Activated CD4-positive, alpha-beta T cell treated with anti-CD3 and anti-CD28 coated beads for 36 hours (primary cell): ENCODE results near the gene TEX261. TPM values are rescaled to one million over a fixed set of nuclear protein-coding genes. Genes with fewer than 3 reads are reported as not detected.

Experiments
- ATAC-seq: fragments of 200-7000 bp; cut with Tn5 transposase; one replicate; pipeline ENCODE4 v1.10.0; 2021; ENCODE audit warnings: mild to moderate bottlenecking, moderate library complexity
- CTCF ChIA-PET: fragments of 350-600 bp; sonication (Branson Sonifier 250); formaldehyde crosslinking; loops from one replicate; lab custom pipeline; 2021; ENCODE audit warnings: antibody characterized with exemption; lab: Charles Lee
- POLR2A ChIA-PET: fragments of 350-600 bp; sonication (Branson Sonifier 250); formaldehyde crosslinking; loops from one replicate; lab custom pipeline; 2021; ENCODE audit warnings: antibody characterized with exemption, inconsistent platforms; lab: Charles Lee
- DNase-seq: peaks from one replicate; pipeline ENCODE4 v3.0.0-alpha.2; 2020
- H3K27ac Mint-ChIP-seq: one replicate; pipeline ENCODE4 v1.8.0; 2021; ENCODE audit warnings: mixed read lengths
- H3K27me3 Mint-ChIP-seq: one replicate; pipeline ENCODE4 v1.8.0; 2021; ENCODE audit warnings: mixed read lengths
- H3K36me3 Mint-ChIP-seq: one replicate; pipeline ENCODE4 v1.8.0; 2021; ENCODE audit warnings: low read depth, mixed read lengths
- H3K4me1 Mint-ChIP-seq: one replicate; pipeline ENCODE4 v1.8.0; 2021; ENCODE audit warnings: mixed read lengths
- H3K4me3 Mint-ChIP-seq: one replicate; pipeline ENCODE4 v1.8.0; 2021; ENCODE audit warnings: mild to moderate bottlenecking, moderate library complexity, mixed read lengths
- H3K9me3 Mint-ChIP-seq: one replicate; pipeline ENCODE4 v1.8.0; 2021; ENCODE audit warnings: low read depth, mixed read lengths
- intact Hi-C, 2 experiments: fragments of 100-400 bp; cut with DNase I in 1 of 2; cut with micrococcal nuclease in 1 of 2; formaldehyde crosslinking; loops; one replicate each; pipeline versions ENCODE4 v1.14.2 to v1.15.1; 2022 to 2024; cut with DNase I, micrococcal nuclease
- total RNA-seq, 2 experiments: library from RNA; stranded (reverse); gene quantifications; one replicate each; pipeline ENCODE4 v1.2.3, GENCODE V29; 2021

TEX261 gene
- total RNA-seq, 2 experiments from 2014 or later = 39.1 to 48.5 TPM

DNA sequence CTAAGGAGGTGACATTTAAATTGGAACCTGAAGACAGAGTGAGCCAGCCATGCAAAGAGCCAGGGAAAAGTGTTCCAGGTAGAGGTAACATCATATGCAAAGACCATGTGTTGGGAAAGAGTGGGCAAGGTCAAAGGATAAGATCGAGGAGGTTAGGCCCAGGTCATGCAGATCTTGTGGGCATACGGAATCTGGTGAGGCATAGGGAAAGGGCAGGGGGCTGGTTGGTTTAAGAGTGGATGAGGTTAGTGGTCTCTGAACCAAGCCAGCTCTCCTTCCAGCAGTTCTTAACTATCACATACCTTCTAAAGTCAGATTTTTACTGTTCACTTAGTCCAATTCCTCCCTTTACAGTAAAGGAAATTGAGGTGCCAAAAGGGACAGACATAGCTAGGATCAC is 13.3 kb downstream of the TEX261 start:
- no peak overlapping the region for H3K4me3 Mint-ChIP-seq
- DNase-seq (no peak), ATAC-seq (no peak)
- peaks cover 11% of the 10 kb centered on the region for H3K36me3 Mint-ChIP-seq
- POLR2A ChIA-PET = interaction anchor here (0.6 kb wide), 2 partner anchors 8 to 16 kb away, joined by 3 read pairs; no protein-coding TSS in a partner anchor
- intact Hi-C loops = no loop called here
- CTCF ChIA-PET = interaction anchor here (1.8 to 5.0 kb wide), 3 partner anchors 17 to 33 kb away, joined by 5 to 33 read pairs (median 7); no protein-coding TSS in a partner anchor
- no peaks in the 10 kb centered on the region for H3K9me3 Mint-ChIP-seq
- H3K27ac Mint-ChIP-seq = no peak overlapping the region
- H3K4me1 Mint-ChIP-seq = peaks cover 29% of the 10 kb centered on the region
- no peaks in the 10 kb centered on the region for H3K27me3 Mint-ChIP-seq

DNA sequence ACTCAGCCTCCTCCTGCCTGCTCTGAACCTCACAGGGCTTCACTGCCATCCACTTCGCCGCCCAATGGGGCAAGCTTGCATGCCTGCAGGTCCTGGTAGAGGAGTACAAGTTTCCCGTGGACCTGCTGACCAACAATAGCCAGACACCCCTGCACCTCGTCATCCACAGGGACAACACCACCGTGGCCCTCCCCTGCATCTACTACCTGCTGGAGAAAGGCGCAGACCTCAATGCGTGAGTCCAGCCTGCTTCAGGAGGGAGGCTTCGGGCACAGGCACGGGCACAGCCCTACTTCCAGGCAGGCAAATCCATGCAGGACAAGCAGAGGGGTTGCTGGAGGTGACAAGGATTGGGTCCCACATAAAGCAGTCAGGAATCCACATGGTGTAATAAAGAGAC is 15.0 kb downstream of the TEX261 start:
- Mint-ChIP-seq H3K27me3 (no peaks in the 10 kb centered on the region), H3K27ac (no peak overlapping the region), H3K4me3 (no peak overlapping the region), H3K9me3 (no peaks in the 10 kb centered on the region), H3K36me3 (peaks cover 1% of the 10 kb centered on the region), H3K4me1 (peaks cover 21% of the 10 kb centered on the region)
- ChIA-PET CTCF (interaction anchor here (5.0 kb wide), 1 partner anchor 15 kb away, joined by 33 read pairs; no protein-coding TSS in a partner anchor), POLR2A (no interaction called here)
- ATAC-seq (no peak), DNase-seq (no peak)
- intact Hi-C loops = loop anchor here in 1 of 2 experiments (5.0 kb wide), 1 partner anchor 88 kb away; the partner anchor contains the start of gene NAGK

DNA sequence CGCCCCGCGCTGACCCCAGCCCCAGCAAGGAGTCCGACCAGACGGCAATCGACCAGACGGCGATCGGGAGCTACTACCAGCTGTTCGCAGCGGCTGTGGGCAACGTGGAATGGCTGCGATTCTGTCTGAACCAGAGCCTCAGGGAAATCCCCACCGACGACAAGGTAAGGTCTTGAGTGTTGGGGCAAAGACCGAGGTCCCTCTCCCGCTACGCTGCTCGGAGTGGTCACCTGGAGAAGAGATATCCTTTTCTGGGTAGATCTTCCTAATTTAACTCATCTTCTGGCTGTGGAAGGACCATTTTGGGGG is 15.5 kb downstream of the TEX261 start:
- DNase-seq (no peak), ATAC-seq (no peak)
- H3K36me3 Mint-ChIP-seq = peaks cover 3% of the 10 kb centered on the region
- no peaks in the 10 kb centered on the region for H3K27me3 Mint-ChIP-seq
- H3K27ac Mint-ChIP-seq = no peak overlapping the region
- ChIA-PET CTCF (interaction anchor here (5.0 kb wide), 1 partner anchor 14 kb away, joined by 33 read pairs; no protein-coding TSS in a partner anchor), POLR2A (no interaction called here)
- no peaks in the 10 kb centered on the region for H3K9me3 Mint-ChIP-seq
- H3K4me1 Mint-ChIP-seq = peaks cover 17% of the 10 kb centered on the region
- intact Hi-C loops = loop anchor here in 1 of 2 experiments (5.0 kb wide), 1 partner anchor 88 kb away; the partner anchor contains the start of gene NAGK
- H3K4me3 Mint-ChIP-seq = no peak overlapping the region

DNA sequence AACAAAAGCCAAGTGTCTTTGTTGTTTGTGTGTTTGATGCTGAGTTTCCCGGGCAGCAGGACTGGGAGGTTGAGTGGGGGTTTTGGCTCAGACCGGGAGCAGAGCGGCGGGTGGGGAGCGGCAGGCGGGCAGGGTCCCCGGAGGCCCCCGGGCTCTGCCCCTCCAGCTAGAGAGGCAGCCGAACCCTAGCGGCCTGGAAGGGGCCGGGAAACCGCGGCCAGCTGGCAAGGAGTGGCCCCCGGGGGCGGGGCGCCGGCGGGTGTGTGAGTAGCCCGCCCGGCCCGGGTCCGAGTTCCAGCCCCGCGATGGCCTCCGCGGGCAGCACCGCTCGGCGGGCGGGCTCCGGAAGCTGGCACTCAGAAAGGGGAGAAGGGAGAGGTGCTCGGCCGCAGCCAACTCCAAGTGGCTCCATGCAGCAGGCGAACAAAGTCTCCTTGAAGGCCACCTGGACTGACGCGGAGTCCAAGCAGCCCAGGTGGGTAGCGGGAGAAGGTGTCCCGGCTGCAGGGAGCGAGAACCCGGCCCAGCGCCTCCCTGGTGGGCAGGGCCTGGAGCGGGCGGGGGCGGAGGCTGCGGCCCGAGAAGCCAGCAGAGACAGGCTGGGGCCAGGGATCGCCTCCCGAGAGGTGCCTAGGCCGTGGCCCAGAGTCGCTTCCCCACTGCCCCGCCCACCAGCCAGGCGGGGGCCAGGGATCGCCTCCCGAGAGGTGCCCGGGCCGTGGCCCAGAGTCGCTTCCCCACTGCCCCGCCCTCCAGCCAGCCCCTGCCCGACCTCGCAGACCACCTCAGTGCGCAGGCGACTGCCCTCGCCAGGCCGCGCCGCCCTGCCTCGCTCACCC is 16.1 kb downstream of the TEX261 start, which contains the start of gene ANKRD53:
TSS of gene ANKRD53 (plus strand) at position 290 of the 839 bp plus-strand sequence. CDS start at position 306, 16 bp downstream.
- peaks cover 3% of the 10 kb centered on the region for H3K36me3 Mint-ChIP-seq
- no peaks in the 10 kb centered on the region for H3K27me3 Mint-ChIP-seq
- peak; percentile 37 for DNase-seq
- peak within 1 kb of the TSS; percentile 60 for H3K27ac Mint-ChIP-seq
- peak within 1 kb of the TSS; percentile 54 for H3K4me3 Mint-ChIP-seq
- ChIA-PET CTCF (interaction anchor here (0.6 to 5.0 kb wide), 4 partner anchors 8 to 107 kb away, joined by 3 to 33 read pairs (median 4); no protein-coding TSS in a partner anchor), POLR2A (no interaction called here)
- intact Hi-C loops = loop anchor here in 1 of 2 experiments (5.0 kb wide), 1 partner anchor 89 kb away; the partner anchor contains the start of gene NAGK
- peaks cover 17% of the 10 kb centered on the region for H3K4me1 Mint-ChIP-seq
- ATAC-seq = peak; percentile 35
- H3K9me3 Mint-ChIP-seq = no peaks in the 10 kb centered on the region

DNA sequence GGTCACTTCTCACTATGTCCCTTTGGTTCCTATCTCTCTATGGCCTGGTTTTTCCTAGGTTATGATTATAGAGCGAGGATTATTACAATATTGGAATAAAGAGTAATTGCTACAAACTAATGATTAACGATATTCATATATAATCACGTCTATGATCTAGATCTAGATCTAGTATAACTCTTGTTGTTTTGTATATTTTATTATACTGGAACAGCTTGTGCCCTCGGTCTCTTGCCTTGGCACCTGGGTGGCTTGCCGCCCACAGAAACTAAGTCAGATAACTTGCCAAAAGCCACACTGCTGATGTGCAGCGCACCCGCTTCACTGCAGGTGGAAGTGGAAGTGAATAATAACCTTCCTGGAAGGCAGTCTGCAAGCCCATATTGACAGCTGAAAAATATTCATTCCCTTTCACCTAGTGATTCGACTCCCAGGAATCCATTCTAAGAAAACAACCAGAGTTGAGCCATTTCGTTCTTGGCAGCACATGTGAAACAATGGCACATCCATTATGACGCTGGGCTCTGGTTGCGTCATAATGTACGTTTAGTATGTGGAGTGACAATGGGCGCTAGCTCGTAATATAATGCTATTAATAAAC is 17.0 kb downstream of the TEX261 start:
- H3K9me3 Mint-ChIP-seq = no peaks in the 10 kb centered on the region
- ChIA-PET POLR2A (no interaction called here), CTCF (interaction anchor here (0.6 to 5.0 kb wide), 6 partner anchors 9 to 1582 kb away, joined by 3 to 33 read pairs (median 4); no protein-coding TSS in a partner anchor)
- H3K36me3 Mint-ChIP-seq = peaks cover 3% of the 10 kb centered on the region
- H3K27me3 Mint-ChIP-seq = no peaks in the 10 kb centered on the region
- intact Hi-C loops = loop anchor here (1.0 to 5.0 kb wide), 4 partner anchors 12 to 90 kb away; partner anchors contain the start of genes TEX261 (in 2 of the 2) and NAGK (in 1 of the 2)
- H3K27ac Mint-ChIP-seq = peak overlapping the region; percentile 60
- ATAC-seq (peak; percentile 56), DNase-seq (peak; percentile 60)
- H3K4me1 Mint-ChIP-seq = peaks cover 17% of the 10 kb centered on the region
- H3K4me3 Mint-ChIP-seq = peak overlapping the region; percentile 54

DNA sequence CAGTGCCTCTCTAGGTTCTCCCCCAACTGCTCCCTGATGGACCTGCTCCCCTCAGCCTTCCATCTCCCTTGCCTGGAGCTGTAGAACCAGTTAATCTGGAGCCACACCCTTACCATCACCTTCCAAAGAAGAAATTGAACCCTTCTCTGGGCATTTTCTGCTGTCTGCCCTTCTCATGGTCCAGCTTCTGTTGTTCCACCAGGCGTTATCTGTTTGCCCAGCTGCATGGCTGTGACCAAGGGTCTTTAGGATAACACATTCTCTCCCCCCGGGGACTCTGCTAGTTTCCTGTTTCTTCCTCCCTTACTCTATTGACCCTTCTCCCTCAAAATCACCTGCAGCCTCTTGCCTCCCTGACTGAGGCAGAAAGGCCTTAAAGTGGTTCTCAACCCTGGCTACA is 19.4 kb downstream of the TEX261 start:
- H3K9me3 Mint-ChIP-seq = no peaks in the 10 kb centered on the region
- POLR2A ChIA-PET = no interaction called here
- CTCF ChIA-PET = interaction anchor here (0.8 to 3.3 kb wide), 6 partner anchors 9 to 26 kb away, joined by 3 to 23 read pairs (median 7); no protein-coding TSS in a partner anchor
- no peak overlapping the region for H3K27ac Mint-ChIP-seq
- DNase-seq (no peak), ATAC-seq (no peak)
- intact Hi-C loops = loop anchor here in 1 of 2 experiments (5.0 kb wide), 1 partner anchor 92 kb away; the partner anchor contains the start of gene NAGK
- H3K4me3 Mint-ChIP-seq = no peak overlapping the region
- no peaks in the 10 kb centered on the region for H3K27me3 Mint-ChIP-seq
- peaks cover 17% of the 10 kb centered on the region for H3K4me1 Mint-ChIP-seq
- peaks cover 3% of the 10 kb centered on the region for H3K36me3 Mint-ChIP-seq

DNA sequence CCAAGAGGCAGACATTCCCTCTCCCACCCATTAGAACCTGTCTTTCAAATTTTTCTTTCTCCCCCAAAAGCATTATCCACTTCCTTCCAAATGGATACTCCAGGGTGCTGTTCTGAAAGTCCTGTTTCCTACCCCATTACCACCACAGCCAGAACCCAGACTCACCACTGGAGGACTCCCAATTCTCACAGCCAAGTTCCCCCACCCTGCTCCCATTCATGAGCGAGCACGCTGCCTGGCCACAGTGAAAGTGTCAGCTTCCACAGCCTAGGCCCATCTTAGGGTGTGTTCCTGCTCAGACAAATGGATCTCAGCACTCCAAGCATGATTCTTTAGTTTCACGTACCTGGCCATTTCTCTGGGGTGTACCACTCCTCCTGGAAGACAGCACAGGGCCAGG is 20.1 kb downstream of the TEX261 start:
- H3K4me3 Mint-ChIP-seq = no peak overlapping the region
- ChIA-PET POLR2A (no interaction called here), CTCF (interaction anchor here (0.9 to 3.3 kb wide), 5 partner anchors 9 to 14 kb away, joined by 3 to 23 read pairs (median 7); no protein-coding TSS in a partner anchor)
- no peak overlapping the region for H3K27ac Mint-ChIP-seq
- peaks cover 3% of the 10 kb centered on the region for H3K36me3 Mint-ChIP-seq
- H3K27me3 Mint-ChIP-seq = no peaks in the 10 kb centered on the region
- ATAC-seq = no peak
- H3K4me1 Mint-ChIP-seq = peaks cover 17% of the 10 kb centered on the region
- intact Hi-C loops = no loop called here
- DNase-seq = no peak
- H3K9me3 Mint-ChIP-seq = no peaks in the 10 kb centered on the region

DNA sequence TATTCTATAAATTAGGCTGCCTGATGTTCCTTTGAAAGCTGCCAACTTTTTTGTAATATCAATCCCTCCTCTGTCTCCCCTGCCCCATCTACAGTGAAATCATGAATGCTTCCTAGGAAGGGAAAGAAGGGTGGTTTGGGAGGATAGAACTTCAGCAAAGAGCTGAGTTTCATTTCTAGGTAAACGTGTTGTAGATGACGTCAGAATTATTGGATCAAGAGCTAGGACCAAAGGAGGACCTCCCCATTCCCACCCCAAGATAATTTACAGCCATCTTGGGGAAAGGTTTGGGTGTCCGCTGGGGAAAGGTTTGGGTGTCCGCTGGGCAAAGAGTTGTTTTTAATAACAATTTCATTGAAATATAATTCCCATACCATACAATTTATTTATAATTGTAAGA is 27.5 kb downstream of the TEX261 start:
- Mint-ChIP-seq H3K9me3 (no peaks in the 10 kb centered on the region), H3K27me3 (peaks cover 14% of the 10 kb centered on the region), H3K4me3 (no peak overlapping the region), H3K27ac (no peak overlapping the region), H3K4me1 (peaks cover 4% of the 10 kb centered on the region), H3K36me3 (no peaks in the 10 kb centered on the region)
- ChIA-PET CTCF (interaction anchor here (0.7 to 5.8 kb wide), 9 partner anchors 12 to 334 kb away, joined by 3 to 44 read pairs (median 3); partner anchors contain the start of genes ANKRD53 and FIGLA), POLR2A (no interaction called here)
- DNase-seq (no peak), ATAC-seq (no peak)
- intact Hi-C loops = no loop called here

DNA sequence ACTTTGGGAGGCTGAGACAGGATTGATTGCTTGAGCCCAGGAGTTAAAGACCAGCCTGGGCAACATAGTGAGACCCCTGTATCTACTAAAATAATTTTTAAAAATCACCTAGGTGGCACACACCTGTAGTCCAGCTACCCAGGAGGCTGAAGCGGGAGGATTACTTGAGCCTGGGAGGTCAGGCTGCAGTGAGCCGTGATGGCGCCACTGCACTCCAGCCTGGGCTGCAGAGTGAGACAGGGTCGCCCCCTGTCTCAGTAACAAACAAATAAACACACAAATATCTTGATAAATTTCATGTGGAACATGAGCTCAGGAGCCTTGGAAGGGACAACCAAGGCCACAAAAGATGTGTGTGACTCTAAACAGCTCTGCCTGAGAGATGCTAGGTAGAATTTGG is 28.0 kb downstream of the TEX261 start:
- DNase-seq (no peak), ATAC-seq (no peak)
- no peaks in the 10 kb centered on the region for H3K9me3 Mint-ChIP-seq
- no peak overlapping the region for H3K27ac Mint-ChIP-seq
- H3K4me3 Mint-ChIP-seq = no peak overlapping the region
- H3K4me1 Mint-ChIP-seq = peaks cover 4% of the 10 kb centered on the region
- H3K27me3 Mint-ChIP-seq = peaks cover 14% of the 10 kb centered on the region
- H3K36me3 Mint-ChIP-seq = no peaks in the 10 kb centered on the region
- intact Hi-C loops = no loop called here
- ChIA-PET CTCF (interaction anchor here (0.7 to 5.8 kb wide), 12 partner anchors 8 to 334 kb away, joined by 3 to 44 read pairs (median 4); partner anchors contain the start of genes ANKRD53 and FIGLA), POLR2A (interaction anchor here (0.6 kb wide), 1 partner anchor 663 kb away, joined by 5 read pairs; no protein-coding TSS in a partner anchor)

DNA sequence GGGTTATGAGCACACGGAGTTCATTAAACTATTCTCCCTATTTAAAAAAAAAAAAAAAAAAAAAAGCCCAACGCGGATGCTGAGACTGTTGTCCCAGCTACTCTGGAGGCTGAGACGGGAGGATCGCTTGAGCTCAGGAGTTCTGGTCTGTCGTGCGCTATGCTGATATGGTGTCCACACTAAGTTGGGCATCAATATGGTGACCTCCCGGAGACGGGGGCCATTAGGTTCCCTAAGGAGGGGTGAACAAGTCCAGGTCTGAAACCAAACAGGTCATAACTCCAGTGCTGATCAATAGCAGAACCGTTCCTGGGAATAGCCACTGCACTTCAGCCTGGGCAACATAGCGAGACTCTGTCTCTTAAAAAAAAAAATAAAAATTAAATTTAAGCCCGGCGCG is 29.2 kb downstream of the TEX261 start:
- ATAC-seq = no peak
- DNase-seq = no peak
- no peaks in the 10 kb centered on the region for H3K9me3 Mint-ChIP-seq
- H3K27me3 Mint-ChIP-seq = peaks cover 16% of the 10 kb centered on the region
- ChIA-PET POLR2A (no interaction called here), CTCF (interaction anchor here (0.6 to 5.8 kb wide), 12 partner anchors 8 to 207 kb away, joined by 3 to 44 read pairs (median 10); partner anchors contain the start of gene ANKRD53)
- intact Hi-C loops = loop anchor here (1.0 to 2.0 kb wide), 4 partner anchors 12 to 36 kb away; no protein-coding TSS in a partner anchor
- no peaks in the 10 kb centered on the region for H3K36me3 Mint-ChIP-seq
- H3K4me3 Mint-ChIP-seq = peak overlapping the region; percentile 77
- peaks cover 4% of the 10 kb centered on the region for H3K4me1 Mint-ChIP-seq
- H3K27ac Mint-ChIP-seq = no peak overlapping the region
